HG03571 (cell line): ENCODE measurements around the gene MDM4.

ENCODE experiments used
- ATAC-seq: cut with Tn5 transposase; IDR thresholded peaks from one replicate; pipeline ENCODE4 v1.9.1; 2021; ENCODE audit not compliant: unreplicated experiment

The MDM4 gene

GRCh38 chr1:204602871-204603542 is 86.8 kb downstream of the MDM4 start:
- ATAC-seq, result no peak

DNA sequence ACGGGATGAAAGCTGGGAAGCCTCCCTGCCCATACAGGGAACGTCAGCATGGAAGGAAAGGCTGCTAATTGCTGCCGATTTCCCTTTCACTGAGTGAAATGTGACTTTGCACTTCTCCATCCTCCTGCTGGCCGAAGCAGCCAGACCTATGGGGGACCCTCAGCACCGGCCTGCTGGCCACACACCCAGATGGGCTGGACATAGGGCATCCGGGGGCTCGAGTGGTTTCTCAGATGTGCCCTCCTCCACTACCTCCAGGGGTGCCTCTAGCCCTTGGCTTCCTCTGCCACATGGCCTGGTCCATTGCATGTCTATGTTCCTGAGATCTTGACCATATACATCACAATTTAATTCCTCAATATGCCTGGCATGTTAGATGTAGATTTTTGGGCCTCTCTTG is 89.6 kb downstream of the MDM4 start:
- no peak for ATAC-seq
